Loucy (cell line): Measurements from ENCODE around the gene PDRG1.

ENCODE experiments used
- EZH2phosphoT487 ChIP-seq: fragments of 200-600 bp; IDR thresholded peaks from 2 replicates; pipeline ENCODE4 v1.6.1; 2018; ENCODE audit warnings: antibody characterized with exemption, mild to moderate bottlenecking, moderate library complexity, borderline replicate concordance
- TF ChIP-seq, protein P1 (sequence below): fragments of 200-600 bp; sonication (generic); conservative IDR thresholded peaks from 2 replicates; pipeline ENCODE4 v1.5.1; 2014; ENCODE audit warnings: mild to moderate bottlenecking, antibody characterized with exemption, low read length

GRCh38 chr20:31894980-31895675 lies 56.7 kb downstream of the PDRG1 start:
- TF ChIP-seq, protein P1, sequence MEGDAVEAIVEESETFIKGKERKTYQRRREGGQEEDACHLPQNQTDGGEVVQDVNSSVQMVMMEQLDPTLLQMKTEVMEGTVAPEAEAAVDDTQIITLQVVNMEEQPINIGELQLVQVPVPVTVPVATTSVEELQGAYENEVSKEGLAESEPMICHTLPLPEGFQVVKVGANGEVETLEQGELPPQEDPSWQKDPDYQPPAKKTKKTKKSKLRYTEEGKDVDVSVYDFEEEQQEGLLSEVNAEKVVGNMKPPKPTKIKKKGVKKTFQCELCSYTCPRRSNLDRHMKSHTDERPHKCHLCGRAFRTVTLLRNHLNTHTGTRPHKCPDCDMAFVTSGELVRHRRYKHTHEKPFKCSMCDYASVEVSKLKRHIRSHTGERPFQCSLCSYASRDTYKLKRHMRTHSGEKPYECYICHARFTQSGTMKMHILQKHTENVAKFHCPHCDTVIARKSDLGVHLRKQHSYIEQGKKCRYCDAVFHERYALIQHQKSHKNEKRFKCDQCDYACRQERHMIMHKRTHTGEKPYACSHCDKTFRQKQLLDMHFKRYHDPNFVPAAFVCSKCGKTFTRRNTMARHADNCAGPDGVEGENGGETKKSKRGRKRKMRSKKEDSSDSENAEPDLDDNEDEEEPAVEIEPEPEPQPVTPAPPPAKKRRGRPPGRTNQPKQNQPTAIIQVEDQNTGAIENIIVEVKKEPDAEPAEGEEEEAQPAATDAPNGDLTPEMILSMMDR = no peak
- no peak for TF ChIP-seq EZH2phosphoT487
